Activated naive CD8-positive, alpha-beta T cell (primary cell): Measurements from ENCODE around the gene PARP6.
A peak's percentile ranks its signal among the peaks of the same experiment; 100 is the strongest.

ENCODE experiments used
- H3K27ac Mint-ChIP-seq: one replicate; pipeline ENCODE4 v1.8.0; 2021; ENCODE audit warnings: mixed read lengths
- H3K27me3 Mint-ChIP-seq: one replicate; pipeline ENCODE4 v1.8.0; 2021; ENCODE audit warnings: mixed read lengths
- H3K36me3 Mint-ChIP-seq: one replicate; pipeline ENCODE4 v1.8.0; 2021; ENCODE audit warnings: mixed read lengths
- H3K4me1 Mint-ChIP-seq: one replicate; pipeline ENCODE4 v1.8.0; 2021; ENCODE audit warnings: low read depth, mixed read lengths
- H3K4me3 Mint-ChIP-seq: one replicate; pipeline ENCODE4 v1.8.0; 2021; ENCODE audit warnings: mild to moderate bottlenecking, mixed read lengths
- H3K9me3 Mint-ChIP-seq: one replicate; pipeline ENCODE4 v1.8.0; 2021; ENCODE audit warnings: low read depth, mixed read lengths

Gene PARP6, protein sequence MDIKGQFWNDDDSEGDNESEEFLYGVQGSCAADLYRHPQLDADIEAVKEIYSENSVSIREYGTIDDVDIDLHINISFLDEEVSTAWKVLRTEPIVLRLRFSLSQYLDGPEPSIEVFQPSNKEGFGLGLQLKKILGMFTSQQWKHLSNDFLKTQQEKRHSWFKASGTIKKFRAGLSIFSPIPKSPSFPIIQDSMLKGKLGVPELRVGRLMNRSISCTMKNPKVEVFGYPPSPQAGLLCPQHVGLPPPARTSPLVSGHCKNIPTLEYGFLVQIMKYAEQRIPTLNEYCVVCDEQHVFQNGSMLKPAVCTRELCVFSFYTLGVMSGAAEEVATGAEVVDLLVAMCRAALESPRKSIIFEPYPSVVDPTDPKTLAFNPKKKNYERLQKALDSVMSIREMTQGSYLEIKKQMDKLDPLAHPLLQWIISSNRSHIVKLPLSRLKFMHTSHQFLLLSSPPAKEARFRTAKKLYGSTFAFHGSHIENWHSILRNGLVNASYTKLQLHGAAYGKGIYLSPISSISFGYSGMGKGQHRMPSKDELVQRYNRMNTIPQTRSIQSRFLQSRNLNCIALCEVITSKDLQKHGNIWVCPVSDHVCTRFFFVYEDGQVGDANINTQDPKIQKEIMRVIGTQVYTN

DNA sequence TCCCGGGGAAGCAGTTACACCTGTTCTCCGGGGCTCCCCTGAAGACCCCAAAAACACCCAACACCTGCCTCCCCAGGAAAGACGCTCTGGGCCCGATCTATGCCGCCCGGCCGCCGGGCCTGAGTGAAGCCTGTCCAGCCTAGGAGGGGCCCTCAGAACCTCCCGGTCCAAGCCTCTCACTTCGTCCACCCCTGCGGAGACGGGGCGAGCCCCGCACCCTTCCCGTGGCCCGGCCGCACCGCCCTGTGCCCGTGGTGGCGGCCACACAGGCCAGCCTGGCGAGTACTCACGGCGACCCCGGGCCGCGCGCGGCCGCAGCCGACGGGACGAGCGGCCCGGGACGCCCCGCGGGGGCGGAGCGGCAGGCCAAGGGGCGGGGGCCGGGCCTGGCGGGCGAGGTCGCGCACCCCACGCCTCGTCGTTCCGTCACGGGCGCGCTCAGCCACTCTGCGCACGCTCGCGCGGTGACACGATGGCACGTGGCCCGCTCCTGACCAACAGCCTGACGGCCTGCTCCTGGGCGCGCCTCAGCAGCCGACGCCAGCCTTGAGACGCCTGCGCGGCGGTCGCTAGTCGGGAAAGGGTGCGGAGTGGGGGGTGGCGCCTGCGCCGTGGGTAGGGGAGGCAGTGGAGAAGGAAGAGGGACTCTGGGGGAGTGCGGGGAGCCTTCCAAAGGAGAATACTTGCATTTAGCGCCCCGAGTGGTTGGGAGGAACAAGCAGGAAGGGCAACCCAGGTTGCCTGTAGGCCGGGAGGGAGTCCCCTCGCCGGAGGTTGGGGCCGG is at the start of gene PARP6:
Gene PARP6 (minus strand): TSS at position 342 of the 784 bp plus-strand sequence. CDS start 5,077 bp downstream, outside the sequence.
- peak within 1 kb of the TSS; percentile 91 for H3K27ac Mint-ChIP-seq
- H3K9me3 Mint-ChIP-seq: no peaks in the 10 kb centered on the region
- peaks cover 4% of the 10 kb centered on the region for H3K36me3 Mint-ChIP-seq
- peaks cover 41% of the 10 kb centered on the region for H3K4me1 Mint-ChIP-seq
- H3K27me3 Mint-ChIP-seq: no peaks in the 10 kb centered on the region
- peak within 1 kb of the TSS; percentile 94 for H3K4me3 Mint-ChIP-seq

DNA sequence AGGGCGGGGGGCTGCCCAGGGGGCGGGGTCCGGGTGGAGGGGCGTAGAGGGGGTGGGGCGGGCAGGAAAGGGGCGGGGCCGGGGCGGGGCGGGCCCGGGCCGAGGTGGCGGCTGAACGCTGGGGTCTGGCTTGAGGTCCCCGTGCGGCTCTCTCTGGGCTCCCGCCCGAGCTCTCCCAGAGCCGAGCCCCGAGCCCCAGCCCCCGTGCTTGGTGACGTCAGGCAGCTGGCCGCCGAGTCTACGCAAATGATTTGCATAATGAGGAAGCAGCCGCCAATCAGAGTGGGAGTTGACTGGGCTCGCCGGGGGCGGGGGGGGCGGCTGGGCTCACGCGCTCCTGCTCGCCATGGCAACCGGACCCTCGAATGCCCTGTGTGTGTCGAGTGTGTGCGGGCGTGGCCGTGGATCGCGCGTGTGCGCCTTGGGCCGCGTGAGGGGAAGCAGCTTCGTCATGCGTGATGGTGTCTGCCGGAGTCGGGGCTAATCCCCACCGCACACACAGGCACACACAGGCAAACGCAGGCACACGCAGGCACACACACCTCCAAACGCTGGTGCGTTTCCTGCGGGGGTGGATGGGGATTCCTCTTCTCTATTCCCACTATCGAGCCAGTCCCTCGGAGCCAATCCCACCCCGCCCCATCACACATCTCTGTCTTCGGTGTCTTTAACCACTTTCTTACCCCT is 47.8 kb upstream of the PARP6 start, which contains the start of gene CELF6:
Gene CELF6 (minus strand): TSS at position 173 of the 687 bp plus-strand sequence. CDS start 283 bp downstream, outside the sequence.
- peaks cover 8% of the 10 kb centered on the region for H3K36me3 Mint-ChIP-seq
- peaks cover 5% of the 10 kb centered on the region for H3K9me3 Mint-ChIP-seq
- H3K27ac Mint-ChIP-seq: peak within 1 kb of the TSS; percentile 23
- peaks cover 20% of the 10 kb centered on the region for H3K4me1 Mint-ChIP-seq
- no peaks in the 10 kb centered on the region for H3K27me3 Mint-ChIP-seq
- peak within 1 kb of the TSS; percentile 87 for H3K4me3 Mint-ChIP-seq

GRCh38 chr15:72319360-72319984 is 47.1 kb upstream of the PARP6 start:
- Mint-ChIP-seq H3K4me1 (peaks cover 20% of the 10 kb centered on the region), H3K4me3 (peak overlapping the region; percentile 86), H3K27ac (peak overlapping the region; percentile 23), H3K36me3 (peaks cover 6% of the 10 kb centered on the region), H3K9me3 (peaks cover 5% of the 10 kb centered on the region), H3K27me3 (no peaks in the 10 kb centered on the region)

- Mint-ChIP-seq H3K4me1 (peaks cover 20% of the 10 kb centered on the region), H3K4me3 (peak overlapping the region; percentile 86), H3K36me3 (no peaks in the 10 kb centered on the region), H3K27ac (no peak overlapping the region), H3K9me3 (no peaks in the 10 kb centered on the region), H3K27me3 (no peaks in the 10 kb centered on the region)
Observed at GRCh38 chr15:72318408-72318942, 46.1 kb upstream of the PARP6 start.

DNA sequence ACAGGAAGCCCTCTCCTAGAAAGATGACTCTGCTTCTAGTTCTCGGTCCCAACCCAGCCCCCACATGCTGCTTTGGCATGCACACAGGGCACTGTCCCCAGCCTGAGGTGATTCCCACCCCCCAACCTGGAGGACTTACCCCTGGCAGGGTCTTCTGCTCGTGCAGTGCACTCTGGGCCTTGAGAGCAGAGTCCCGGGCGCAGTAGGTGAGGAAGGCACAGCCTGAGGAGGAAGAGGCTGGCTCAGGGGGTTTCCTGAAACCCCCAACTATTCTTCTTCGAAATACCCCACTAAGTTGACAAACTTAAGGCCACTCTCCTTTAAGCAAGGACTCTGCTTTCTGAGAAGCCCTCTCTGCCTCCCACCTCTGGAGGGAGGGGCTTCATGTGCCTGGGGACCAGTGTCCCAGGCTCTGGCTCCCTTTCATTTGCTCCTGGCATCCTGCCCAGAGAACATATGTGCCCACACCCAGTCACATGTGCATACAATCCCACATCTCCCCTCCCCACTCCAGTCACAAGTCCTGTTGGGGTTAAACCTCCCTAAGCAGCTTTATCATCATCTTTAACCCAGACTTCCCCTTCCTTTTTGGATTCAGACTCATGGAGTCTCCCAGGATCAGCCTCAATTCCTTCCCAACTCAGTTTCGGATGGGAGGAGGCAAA is 43.5 kb upstream of the PARP6 start:
- H3K27me3 Mint-ChIP-seq: no peaks in the 10 kb centered on the region

DNA sequence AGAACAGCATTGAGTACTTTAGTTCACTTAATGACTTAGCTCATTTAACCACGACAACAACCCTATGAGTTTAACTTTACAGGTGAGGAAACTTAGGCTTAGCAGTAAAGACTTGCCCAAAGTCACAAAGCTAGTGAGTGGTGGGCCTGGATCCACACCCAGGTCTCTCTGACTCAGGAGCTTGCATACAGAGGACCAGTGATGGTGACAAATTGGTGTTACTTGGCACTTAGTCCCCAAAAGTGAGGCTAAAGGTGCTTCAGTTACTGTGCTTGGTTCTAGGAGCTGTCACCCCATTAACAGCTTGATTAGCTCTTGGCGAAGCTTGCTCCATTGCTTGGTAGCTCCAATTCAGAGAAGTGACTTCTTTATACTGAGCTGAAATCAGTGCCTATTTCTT is 41.5 kb upstream of the PARP6 start:
- Mint-ChIP-seq H3K27me3 (no peaks in the 10 kb centered on the region), H3K36me3 (no peaks in the 10 kb centered on the region), H3K27ac (no peak overlapping the region), H3K4me1 (peaks cover 6% of the 10 kb centered on the region), H3K4me3 (no peak overlapping the region), H3K9me3 (no peaks in the 10 kb centered on the region)

More for the DNA sequence above, 43.5 kb upstream of the PARP6 start:
- Mint-ChIP-seq H3K9me3 (no peaks in the 10 kb centered on the region), H3K4me3 (no peak overlapping the region), H3K4me1 (peaks cover 16% of the 10 kb centered on the region), H3K36me3 (no peaks in the 10 kb centered on the region), H3K27ac (no peak overlapping the region)

DNA sequence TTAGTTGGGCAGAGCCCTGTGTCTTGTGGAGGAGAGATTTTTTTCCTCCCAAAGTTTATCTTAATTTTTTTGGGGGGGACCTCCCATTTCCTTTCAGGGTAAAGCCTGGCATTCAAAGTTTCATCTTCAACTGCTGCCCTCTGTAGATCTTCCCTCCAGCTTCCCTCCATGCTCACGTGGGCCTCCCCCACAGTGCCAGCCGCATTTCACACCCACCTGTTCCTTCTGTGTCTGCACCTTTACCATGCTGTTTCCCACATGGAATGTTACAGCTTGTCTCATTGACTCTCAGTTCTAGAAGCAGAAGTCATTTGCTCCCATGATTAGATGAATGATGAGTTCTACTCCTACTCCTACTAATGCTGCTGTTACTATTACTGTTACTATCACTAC is 41.1 kb upstream of the PARP6 start:
- Mint-ChIP-seq H3K36me3 (no peaks in the 10 kb centered on the region), H3K27me3 (no peaks in the 10 kb centered on the region), H3K9me3 (no peaks in the 10 kb centered on the region), H3K4me1 (peaks cover 2% of the 10 kb centered on the region), H3K4me3 (no peak overlapping the region), H3K27ac (no peak overlapping the region)

DNA sequence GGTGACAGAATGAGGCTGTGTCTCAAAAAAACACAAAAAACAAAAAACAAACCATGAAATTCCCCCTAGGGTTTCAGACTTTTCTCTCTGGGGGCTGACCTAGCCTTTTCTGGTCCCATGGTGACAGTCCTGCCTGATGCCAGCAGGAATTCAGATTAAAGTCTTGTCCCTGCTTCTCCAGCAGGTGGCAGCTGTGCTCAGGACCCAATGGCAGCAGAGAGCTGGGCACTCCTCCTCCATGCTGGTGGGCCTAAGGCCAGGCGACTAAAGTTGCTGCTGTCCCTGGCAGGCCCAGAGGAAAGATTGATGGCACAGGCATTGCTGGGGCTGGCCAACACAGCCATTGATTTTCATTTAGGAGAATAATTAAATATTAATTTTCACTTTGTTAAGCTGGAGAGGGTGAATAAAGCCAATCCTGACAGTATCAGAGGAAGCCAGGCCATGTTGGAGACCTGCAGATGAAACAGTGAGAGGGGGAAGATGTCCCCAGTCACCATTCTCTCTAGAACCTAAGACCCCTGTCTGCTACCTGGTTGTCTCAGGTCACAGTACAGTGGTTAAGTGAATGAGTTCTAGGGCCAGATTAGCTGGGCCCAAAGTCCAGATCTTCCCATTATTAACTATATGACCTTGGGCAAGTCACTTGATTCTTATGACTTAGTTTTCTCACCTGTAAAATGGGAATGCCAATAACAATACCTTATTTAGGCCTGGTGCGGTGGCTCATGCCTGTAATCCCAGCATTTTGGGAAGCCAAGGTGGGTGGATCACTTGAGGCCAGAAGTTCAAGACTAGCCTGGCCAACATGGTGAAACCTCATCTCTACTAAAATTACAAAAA is 40.5 kb upstream of the PARP6 start:
- peaks cover 2% of the 10 kb centered on the region for H3K4me1 Mint-ChIP-seq
- no peaks in the 10 kb centered on the region for H3K27me3 Mint-ChIP-seq
- H3K27ac Mint-ChIP-seq: no peak overlapping the region
- no peaks in the 10 kb centered on the region for H3K9me3 Mint-ChIP-seq
- no peak overlapping the region for H3K4me3 Mint-ChIP-seq
- no peaks in the 10 kb centered on the region for H3K36me3 Mint-ChIP-seq

DNA sequence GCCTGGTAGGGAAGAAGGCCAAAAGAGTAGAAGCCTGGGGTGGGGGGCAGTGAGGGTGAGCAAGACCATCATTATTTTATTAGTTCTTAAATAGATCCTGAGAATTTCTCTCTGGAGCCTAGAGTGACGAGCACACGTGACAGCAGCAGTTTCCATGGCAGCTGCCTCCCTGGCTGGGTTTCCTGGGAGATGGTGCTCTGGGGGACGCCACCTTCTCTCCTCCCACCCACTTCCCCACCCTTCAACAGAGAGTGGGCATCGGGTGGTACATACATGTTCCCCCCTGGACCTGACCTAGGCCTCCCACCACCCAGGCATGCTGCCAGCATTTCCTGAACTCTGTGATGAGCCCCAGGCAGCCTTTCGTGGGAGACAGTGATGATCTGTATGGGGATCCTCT is 34.7 kb upstream of the PARP6 start:
- Mint-ChIP-seq H3K27ac (no peak overlapping the region), H3K9me3 (no peaks in the 10 kb centered on the region), H3K4me3 (no peak overlapping the region), H3K4me1 (peaks cover 6% of the 10 kb centered on the region), H3K27me3 (no peaks in the 10 kb centered on the region), H3K36me3 (no peaks in the 10 kb centered on the region)

DNA sequence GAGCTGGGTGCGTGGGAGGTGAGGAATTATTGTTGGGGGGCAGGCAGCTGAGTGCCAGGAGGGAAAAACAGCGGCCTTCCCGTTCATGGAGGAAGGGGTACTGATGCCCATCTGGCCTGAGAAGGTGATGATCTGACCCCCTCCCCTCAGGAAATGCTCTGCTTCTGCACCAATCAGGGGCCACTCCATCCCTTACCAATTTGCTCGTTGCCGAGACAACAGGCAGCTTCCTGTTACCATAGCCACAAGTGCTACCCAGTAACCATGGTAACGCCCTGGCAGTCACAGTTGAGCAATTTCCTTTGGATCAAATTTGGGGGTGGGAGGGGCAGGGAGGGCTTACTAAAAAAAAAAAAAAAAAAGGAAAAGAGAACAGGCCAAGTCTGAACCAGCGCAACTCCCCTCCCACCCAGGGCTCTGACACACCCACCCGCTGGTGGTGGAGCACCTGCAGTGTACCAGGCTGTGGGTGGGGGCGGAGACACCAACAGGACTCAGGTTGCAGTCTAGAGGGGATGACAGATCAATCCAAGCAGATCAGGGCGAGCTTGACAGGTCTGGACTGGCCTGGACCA is 33.9 kb upstream of the PARP6 start:
- no peaks in the 10 kb centered on the region for H3K27me3 Mint-ChIP-seq
- H3K27ac Mint-ChIP-seq: no peak overlapping the region
- no peaks in the 10 kb centered on the region for H3K9me3 Mint-ChIP-seq
- peaks cover 6% of the 10 kb centered on the region for H3K4me1 Mint-ChIP-seq
- no peaks in the 10 kb centered on the region for H3K36me3 Mint-ChIP-seq
- no peak overlapping the region for H3K4me3 Mint-ChIP-seq

DNA sequence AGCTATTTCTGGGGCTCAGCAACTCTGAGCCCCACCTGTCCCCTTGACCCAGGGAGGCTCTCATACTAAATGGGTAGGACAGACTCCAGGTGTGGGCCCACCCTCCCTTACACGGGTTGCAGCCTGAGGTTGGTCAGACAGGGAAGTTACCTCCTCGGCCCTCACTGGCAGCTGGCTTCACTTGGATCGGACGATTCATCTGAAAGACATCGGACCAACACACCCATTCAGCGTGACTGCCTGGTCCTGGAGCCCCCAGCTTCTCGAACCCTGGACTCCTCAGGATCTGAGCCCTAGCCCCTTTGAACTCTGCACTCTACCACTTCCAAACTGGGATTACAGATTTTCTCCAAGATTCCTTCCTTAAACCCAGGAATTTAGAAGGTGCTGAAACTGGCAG is 32.2 kb upstream of the PARP6 start:
- peaks cover 6% of the 10 kb centered on the region for H3K4me1 Mint-ChIP-seq
- H3K9me3 Mint-ChIP-seq: no peaks in the 10 kb centered on the region
- H3K36me3 Mint-ChIP-seq: peaks cover under 1% of the 10 kb centered on the region
- H3K27ac Mint-ChIP-seq: no peak overlapping the region
- H3K4me3 Mint-ChIP-seq: no peak overlapping the region
- no peaks in the 10 kb centered on the region for H3K27me3 Mint-ChIP-seq

GRCh38 chr15:72302955-72303354 is 30.6 kb upstream of the PARP6 start:
- H3K27ac Mint-ChIP-seq: no peak overlapping the region
- H3K27me3 Mint-ChIP-seq: no peaks in the 10 kb centered on the region
- H3K4me3 Mint-ChIP-seq: no peak overlapping the region
- H3K4me1 Mint-ChIP-seq: peaks cover 6% of the 10 kb centered on the region
- no peaks in the 10 kb centered on the region for H3K9me3 Mint-ChIP-seq
- H3K36me3 Mint-ChIP-seq: peaks cover 2% of the 10 kb centered on the region
